H1 (cell line): ENCODE measurements around the gene RGS3. TPM values are rescaled to one million over a fixed set of nuclear protein-coding genes. Genes with fewer than 3 reads are reported as not detected.

ENCODE experiments used
- ASH2L ChIP-seq: fragments of 200-600, 300-600 bp; sonication (generic); IDR thresholded peaks from one replicate; pipeline ENCODE4 v1.7.1; 2017; ENCODE audit warnings: low read length
- BCL11A ChIP-seq, 2 experiments: IDR thresholded peaks; one replicate each; pipeline ENCODE4 v1.6.1; 2011; ENCODE audit warnings: low read depth in 2 of 2, low read length in 2 of 2, mild to moderate bottlenecking in 2 of 2
- CHD1 ChIP-seq: IDR thresholded peaks from 2 replicates; pipeline ENCODE4 v1.6.1; 2012; ENCODE audit warnings: low read depth, low read length, improper control_type of control experiment
- CREB1 ChIP-seq: IDR thresholded peaks from 2 replicates; pipeline ENCODE4 v1.6.1; 2012; ENCODE audit warnings: inconsistent platforms
- JUN ChIP-seq: IDR thresholded peaks from 2 replicates; pipeline ENCODE4 v1.6.1; 2011; ENCODE audit warnings: low read depth, mild to moderate bottlenecking, improper control_type of control experiment, low read length
- KDM1A ChIP-seq: fragments of 200-600, 300-600 bp; sonication (generic); IDR thresholded peaks from 2 replicates; pipeline ENCODE4 v1.7.1; 2016; ENCODE audit warnings: mild to moderate bottlenecking, low read length, borderline replicate concordance
- NANOG ChIP-seq: IDR thresholded peaks from 2 replicates; pipeline ENCODE4 v1.6.1; 2011; ENCODE audit warnings: low read length, low read depth, mild to moderate bottlenecking, inconsistent platforms; ENCODE audit not compliant: insufficient read depth, poor library complexity, severe bottlenecking
- RNF2 ChIP-seq: fragments of 200-900, 300-1000 bp; sonication (generic); IDR thresholded peaks from 2 replicates; pipeline ENCODE4 v1.7.1; 2016; ENCODE audit warnings: borderline replicate concordance, low read depth, mild to moderate bottlenecking, antibody characterized with exemption, low read length; ENCODE audit not compliant: poor library complexity, severe bottlenecking; ENCODE audit errors: missing control alignments
- TBP ChIP-seq: IDR thresholded peaks from 2 replicates; pipeline ENCODE4 v1.6.1; 2011; ENCODE audit warnings: low read depth, low read length, improper control_type of control experiment
- USF2 ChIP-seq: IDR thresholded peaks from 2 replicates; pipeline ENCODE4 v1.6.1; 2011; ENCODE audit warnings: low read length, improper control_type of control experiment
- polyA plus RNA-seq, 7 experiments: library from polyadenylated mRNA; depleted of rRNA in 3 of 7; stranded (reverse) in 5 of 7; unstranded in 2 of 7; fragments of >200 nt in 5 of 7; fragments of 200-250 nt in 2 of 7; gene quantifications; 1 replicate in 5 of 7; 2 replicates in 1 of 7; 4 replicates in 1 of 7; pipeline versions ENCODE4 v1.2.1 to v1.2.3, GENCODE V29; 2011 to 2013; ENCODE audit warnings: missing spikeins in 2 of 7, mixed read lengths in 2 of 7
- total RNA-seq: library from RNA; stranded (reverse); fragmentation: NEBNext Ultra II Directional; extraction: Animal tissue kit (Norgen Biotek cat#: 25700); gene quantifications from 2 replicates; pipeline ENCODE4 v1.2.1, GENCODE V29; 2021

Gene RGS3
- total and polyA plus RNA-seq, 2 of the 8 experiments (the other 6 are each of a cell fraction or from before 2014, with no cell fraction given) = 12.6 to 18.2 TPM

GRCh38 chr9:113465599-113466140, 2.1 kb downstream of the RGS3 start (continued):
- TF ChIP-seq CREB1 = no peak
- no peak for TF ChIP-seq TBP
- no peak for TF ChIP-seq BCL11A (IDR thresholded peaks at IDR 0.05; ENCODE audit: low read depth in 2 of 2, low read length in 2 of 2)
- no peak for TF ChIP-seq NANOG
- TF ChIP-seq USF2 = no peak
- TF ChIP-seq RNF2 = no peak
- TF ChIP-seq KDM1A = no peak
- TF ChIP-seq ASH2L = no peak
- no peak for TF ChIP-seq JUN
- no peak for TF ChIP-seq CHD1
